Neuronal stem cell (in vitro differentiated cells): ENCODE measurements around the gene TRIM69.
"Not testable (repeated sequence)": the region's sequence is repeated elsewhere in the genome, so short reads cannot be mapped to it uniquely, and the experiment has no call there.

Source experiments
- DNase-seq: peaks from one replicate; pipeline ENCODE4 v3.0.0-alpha.2; 2013; ENCODE audit warnings: low spot score
- H2AFZ ChIP-seq: one replicate; pipeline ENCODE4 v1.6.1; 2013; ENCODE audit warnings: mild to moderate bottlenecking, low read length, inconsistent platforms
- H2AK5ac ChIP-seq: 2 replicates; pipeline ENCODE4 v1.6.1; 2013; ENCODE audit warnings: low read depth, mild to moderate bottlenecking, inconsistent platforms, low read length, moderate library complexity, mixed read lengths
- H2BK120ac ChIP-seq: 2 replicates; pipeline ENCODE4 v1.6.1; 2013; ENCODE audit warnings: low read depth, mild to moderate bottlenecking, inconsistent platforms, low read length, moderate library complexity, mixed read lengths
- H2BK12ac ChIP-seq: one replicate; pipeline ENCODE4 v1.6.1; 2013; ENCODE audit warnings: low read length, inconsistent platforms
- H2BK15ac ChIP-seq: 2 replicates; pipeline ENCODE4 v1.6.1; 2013; ENCODE audit warnings: mild to moderate bottlenecking, low read length, inconsistent platforms, mixed read lengths
- H2BK5ac ChIP-seq: one replicate; pipeline ENCODE4 v1.6.1; 2013; ENCODE audit warnings: inconsistent platforms, mild to moderate bottlenecking, low read length, moderate library complexity
- H3K14ac ChIP-seq: one replicate; pipeline ENCODE4 v1.6.1; 2013; ENCODE audit warnings: low read length, inconsistent platforms
- H3K18ac ChIP-seq: 2 replicates; pipeline ENCODE4 v1.6.1; 2013; ENCODE audit warnings: low read length, inconsistent platforms
- H3K23ac ChIP-seq: 2 replicates; pipeline ENCODE4 v1.6.1; 2013; ENCODE audit warnings: low read depth, mild to moderate bottlenecking, mixed read lengths, low read length, inconsistent platforms; ENCODE audit not compliant: poor library complexity
- H3K27ac ChIP-seq: replicated peaks from 3 replicates; pipeline ENCODE4 v1.5.1; 2013; ENCODE audit warnings: low read length, inconsistent platforms
- H3K27me3 ChIP-seq, 3 experiments: 2 replicates each; pipeline ENCODE4 v1.6.1; 2013; ENCODE audit warnings: low read length in 3 of 3, mild to moderate bottlenecking in 2 of 3, inconsistent platforms in 1 of 3, low read depth in 1 of 3, mixed read lengths in 1 of 3, moderate library complexity in 1 of 3; ENCODE audit not compliant: control insufficient read depth in 3 of 3, insufficient read depth in 3 of 3
- H3K36me3 ChIP-seq, 2 donors: replicated peaks in 1 of 2; 2 replicates each; pipeline ENCODE4 v1.6.1; 2013; ENCODE audit warnings: low read length in 2 of 2; ENCODE audit not compliant: control insufficient read depth in 2 of 2, insufficient read depth in 2 of 2
- H3K4ac ChIP-seq: 2 replicates; pipeline ENCODE4 v1.6.1; 2013; ENCODE audit warnings: inconsistent platforms, mild to moderate bottlenecking, low read length, moderate library complexity
- H3K4me1 ChIP-seq, 2 donors: 1 replicate in 1 of 2; 2 replicates in 1 of 2; pipeline ENCODE4 v1.6.1; 2013; ENCODE audit warnings: low read length in 2 of 2, low read depth in 1 of 2; ENCODE audit not compliant: control insufficient read depth in 2 of 2, insufficient read depth in 1 of 2
- H3K4me2 ChIP-seq: one replicate; pipeline ENCODE4 v1.6.1; 2013; ENCODE audit warnings: mild to moderate bottlenecking, low read length, inconsistent platforms; ENCODE audit not compliant: insufficient read depth, poor library complexity, severe bottlenecking
- H3K4me3 ChIP-seq, 2 donors: 2 replicates each; pipeline ENCODE4 v1.5.1; 2013; ENCODE audit warnings: low read length in 2 of 2, mild to moderate bottlenecking in 2 of 2, inconsistent platforms in 1 of 2, moderate library complexity in 1 of 2
- H3K79me1 ChIP-seq: one replicate; pipeline ENCODE4 v1.6.1; 2013; ENCODE audit warnings: low read depth, mild to moderate bottlenecking, inconsistent platforms, low read length, moderate library complexity
- H3K9ac ChIP-seq: one replicate; pipeline ENCODE4 v1.6.1; 2013; ENCODE audit warnings: mild to moderate bottlenecking, low read depth, low read length, inconsistent platforms; ENCODE audit not compliant: poor library complexity
- H3K9me3 ChIP-seq, 2 donors: replicated peaks in 1 of 2; 2 replicates each; pipeline versions ENCODE3 to v1.6.1; 2013; ENCODE audit warnings: low read length in 2 of 2, mild to moderate bottlenecking in 2 of 2, inconsistent platforms in 1 of 2, low read depth in 1 of 2, mixed read lengths in 1 of 2, moderate library complexity in 1 of 2; ENCODE audit not compliant: control insufficient read depth in 2 of 2, insufficient read depth in 1 of 2
- H4K8ac ChIP-seq: one replicate; pipeline ENCODE4 v1.6.1; 2013; ENCODE audit warnings: low read depth, mild to moderate bottlenecking, inconsistent platforms, low read length, moderate library complexity
- H4K91ac ChIP-seq: one replicate; pipeline ENCODE4 v1.6.1; 2013; ENCODE audit warnings: low read length, low read depth, mild to moderate bottlenecking, inconsistent platforms; ENCODE audit not compliant: poor library complexity
- WGBS, 2 donors: extraction: QIAGEN DNeasy Blood & Tissue Kit; methylation state at CpG; one replicate each; pipeline ENCODE4 v1.1.7; 2013; ENCODE audit warnings: missing lambda C conversion rate in 2 of 2, mixed read lengths in 1 of 2; ENCODE audit not compliant: insufficient read length in 2 of 2, insufficient replicate concordance in 1 of 2; ENCODE audit errors: extremely low coverage in 2 of 2; 5-methylcytosine and 5-hydroxymethylcytosine counted together

The TRIM69 gene

GRCh38 chr15:44780608-44781007, 44.3 kb downstream of the TRIM69 start:
- Histone ChIP-seq H3K79me1 (no peaks in the 10 kb centered on the region), H4K91ac (no peak overlapping the region), H3K4me1 (peaks cover 2 to 15% of the 10 kb centered on the region in 2 donors), H3K9ac (no peak overlapping the region), H3K9me3 (no peaks in the 10 kb centered on the region), H3K27me3 (no peaks in the 10 kb centered on the region), H3K4ac (no peak overlapping the region), H4K8ac (no peak overlapping the region), H2BK12ac (no peak overlapping the region), H2BK5ac (no peak overlapping the region), H2AK5ac (no peak overlapping the region), H3K4me2 (no peak overlapping the region), H3K18ac (no peak overlapping the region), H2BK15ac (no peak overlapping the region), H2BK120ac (no peak overlapping the region), H3K27ac (no peak overlapping the region), H2AFZ (peak overlapping the region; percentile 41), H3K4me3 (no peak overlapping the region), H3K23ac (no peak overlapping the region), H3K36me3 (no peaks in the 10 kb centered on the region), H3K14ac (no peak overlapping the region)
- no peak for DNase-seq
- WGBS, 2 donors = no CpG with 5 or more reads among the region's 2 CpGs

GRCh38 chr15:44781128-44781810, 44.9 kb downstream of the TRIM69 start:
- no peak overlapping the region for H3K27ac ChIP-seq
- DNase-seq = no peak
- no CpG with 5 or more reads among the region's 7 CpGs for WGBS, 2 donors

GRCh38 chr15:44782516-44782915, 46.2 kb downstream of the TRIM69 start:
- no peak overlapping the region for H3K4ac ChIP-seq
- no peak overlapping the region for H4K8ac ChIP-seq
- no peak overlapping the region for H3K18ac ChIP-seq
- no peak overlapping the region for H2BK5ac ChIP-seq
- no peak overlapping the region for H3K27ac ChIP-seq
- no peak overlapping the region for H3K9ac ChIP-seq
- no peak overlapping the region for H2BK12ac ChIP-seq
- peaks cover 2 to 13% of the 10 kb centered on the region in 2 donors for H3K4me1 ChIP-seq
- H3K27me3 ChIP-seq = peaks cover 0 to 8% (median 0%) of the 10 kb centered on the region in 3 experiments
- WGBS, 2 donors = no CpG with 5 or more reads among the region's 3 CpGs
- no peak overlapping the region for H2BK120ac ChIP-seq
- H3K4me3 ChIP-seq = no peak overlapping the region
- H3K23ac ChIP-seq = no peak overlapping the region
- H3K79me1 ChIP-seq = no peaks in the 10 kb centered on the region
- no peak overlapping the region for H2AFZ ChIP-seq
- no peaks in the 10 kb centered on the region for H3K9me3 ChIP-seq
- no peak overlapping the region for H4K91ac ChIP-seq
- no peak for DNase-seq
- H2AK5ac ChIP-seq = no peak overlapping the region
- no peak overlapping the region for H2BK15ac ChIP-seq
- H3K36me3 ChIP-seq = no peaks in the 10 kb centered on the region
- H3K14ac ChIP-seq = no peak overlapping the region
- no peak overlapping the region for H3K4me2 ChIP-seq

More at GRCh38 chr15:44781128-44781810, 44.9 kb downstream of the TRIM69 start:
- no peak overlapping the region for H2BK120ac ChIP-seq
- no peak overlapping the region for H4K8ac ChIP-seq
- no peaks in the 10 kb centered on the region for H3K79me1 ChIP-seq
- H2BK5ac ChIP-seq = no peak overlapping the region
- H3K18ac ChIP-seq = no peak overlapping the region
- H2BK12ac ChIP-seq = no peak overlapping the region
- H3K14ac ChIP-seq = no peak overlapping the region
- peak overlapping the region; percentile 41 for H2AFZ ChIP-seq
- no peaks in the 10 kb centered on the region for H3K27me3 ChIP-seq
- no peak overlapping the region for H4K91ac ChIP-seq
- no peak overlapping the region for H3K4me3 ChIP-seq
- H2BK15ac ChIP-seq = no peak overlapping the region
- no peak overlapping the region for H2AK5ac ChIP-seq
- H3K4ac ChIP-seq = no peak overlapping the region
- no peak overlapping the region for H3K23ac ChIP-seq
- no peak overlapping the region for H3K4me2 ChIP-seq
- peaks cover 2 to 13% of the 10 kb centered on the region in 2 donors for H3K4me1 ChIP-seq
- H3K36me3 ChIP-seq = no peaks in the 10 kb centered on the region
- H3K9ac ChIP-seq = no peak overlapping the region
- H3K9me3 ChIP-seq = no peaks in the 10 kb centered on the region

GRCh38 chr15:44784918-44785274, 48.6 kb downstream of the TRIM69 start:
- WGBS, 2 donors = no CpG with 5 or more reads among the region's 5 CpGs
- peak overlapping the region in 1 of 2 donors; percentile 78 for H3K4me3 ChIP-seq
- H3K27me3 ChIP-seq = peaks cover 0 to 17% (median 0%) of the 10 kb centered on the region in 3 experiments
- H3K4me1 ChIP-seq = peaks cover 2 to 13% of the 10 kb centered on the region in 2 donors
- H2BK15ac ChIP-seq, H3K9ac ChIP-seq, H2BK12ac ChIP-seq, H3K4me2 ChIP-seq, H3K18ac ChIP-seq, H3K23ac ChIP-seq, H3K9me3 ChIP-seq, H2BK5ac ChIP-seq, H4K8ac ChIP-seq, H3K36me3 ChIP-seq, H2BK120ac ChIP-seq, H2AK5ac ChIP-seq, H3K4ac ChIP-seq, DNase-seq, H4K91ac ChIP-seq, H3K27ac ChIP-seq, H3K79me1 ChIP-seq, H3K14ac ChIP-seq: not testable (repeated sequence)
- H2AFZ ChIP-seq = peak overlapping the region; percentile 98
